Spleen (tissue), 11 donors: ENCODE measurements around the gene REX1BD. TPM values are rescaled to one million over a fixed set of nuclear protein-coding genes. Genes with fewer than 3 reads are reported as not detected.

Source experiments
- DNase-seq: peaks from one replicate; pipeline ENCODE4 v3.0.0-alpha.2; 2020
- H3K27ac ChIP-seq, 8 donors: fragments of 200-600 bp; sonication (generic) in 7 of 8; 1 replicate in 4 of 8; 2 replicates in 4 of 8; pipeline versions ENCODE4 v1.5.0 to v1.8.0; 2016 to 2021; ENCODE audit warnings: inconsistent platforms in 4 of 8, mild to moderate bottlenecking in 4 of 8, moderate library complexity in 1 of 8
- H3K27me3 ChIP-seq, 7 donors: fragments of 200-600 bp; sonication (generic) in 6 of 7; replicated peaks in 1 of 7; 1 replicate in 4 of 7; 2 replicates in 3 of 7; pipeline versions ENCODE4 v1.5.0 to v1.8.0; 2016 to 2021; ENCODE audit warnings: inconsistent platforms in 3 of 7, mild to moderate bottlenecking in 1 of 7
- H3K36me3 ChIP-seq, 6 donors: fragments of 200-600 bp; sonication (generic) in 5 of 6; 1 replicate in 4 of 6; 2 replicates in 2 of 6; pipeline versions ENCODE4 v1.5.0 to v1.8.0; 2016 to 2021; ENCODE audit warnings: inconsistent platforms in 2 of 6
- H3K4me1 ChIP-seq, 6 donors: fragments of 200-600 bp; sonication (generic) in 5 of 6; 1 replicate in 3 of 6; 2 replicates in 3 of 6; pipeline versions ENCODE4 v1.5.0 to v1.8.0; 2016 to 2021; ENCODE audit warnings: inconsistent platforms in 3 of 6
- H3K4me3 ChIP-seq, 8 donors: fragments of 200-600 bp; sonication (generic) in 7 of 8; 1 replicate in 4 of 8; 2 replicates in 4 of 8; pipeline versions ENCODE4 v1.5.0 to v1.8.0; 2016 to 2021; ENCODE audit warnings: inconsistent platforms in 4 of 8, mild to moderate bottlenecking in 4 of 8, moderate library complexity in 2 of 8
- H3K9me3 ChIP-seq, 8 donors: fragments of 200-600 bp; sonication (generic) in 7 of 8; 1 replicate in 4 of 8; 2 replicates in 4 of 8; pipeline versions ENCODE4 v1.5.0 to v1.8.0; 2016 to 2021; ENCODE audit warnings: inconsistent platforms in 4 of 8
- CTCF ChIP-seq, 11 experiments: fragments of 200-600 bp in 7 of 11; fragments of 450-650 bp in 4 of 11; sonication (generic) in 4 of 11; IDR thresholded peaks in 8 of 11; conservative IDR thresholded peaks in 3 of 11; 1 replicate in 7 of 11; 2 replicates in 4 of 11; pipeline versions ENCODE4 v1.4.0 to v1.8.0; 2016 to 2021; ENCODE audit warnings: antibody characterized with exemption in 11 of 11, inconsistent platforms in 4 of 11, mild to moderate bottlenecking in 1 of 11
- POLR2A ChIP-seq, 3 donors: fragments of 450-650 bp; IDR thresholded peaks; one replicate each; pipeline ENCODE4 v1.5.1; 2017; ENCODE audit warnings: antibody characterized with exemption in 3 of 3, mild to moderate bottlenecking in 1 of 3
- POLR2AphosphoS5 ChIP-seq, 3 donors: sonication (generic); formaldehyde crosslinking; IDR thresholded peaks; one replicate each; pipeline ENCODE4 v1.5.1; 2017; ENCODE audit warnings: antibody characterized with exemption in 3 of 3
- WGBS, 5 donors: extraction: QIAGEN DNeasy Blood & Tissue Kit in 3 of 5; methylation state at CpG; one replicate each; pipeline versions ENCODE4 v1.1.5 to v1.1.7; 2013 to 2018; 5-methylcytosine and 5-hydroxymethylcytosine counted together
- intact Hi-C: fragments of 100-400 bp; cut with DNase I; formaldehyde crosslinking; loops from one replicate; pipeline ENCODE4 v1.15.0; 2023; ENCODE audit warnings: low total_unique reads
- polyA plus RNA-seq, 3 donors: library from polyadenylated mRNA; stranded (reverse); fragments of 200-250 nt; gene quantifications; one replicate each; pipeline ENCODE4 v1.2.1, GENCODE V29; 2013
- total RNA-seq, 7 donors: library from RNA; depleted of rRNA in 3 of 7; stranded (reverse); fragments of >200 nt in 3 of 7; fragmentation: NEBNext Ultra II Directional in 4 of 7; extraction: Animal tissue kit (Norgen Biotek cat#: 25700) in 4 of 7; gene quantifications; one replicate each; pipeline versions ENCODE4 v1.1.0 to v1.2.1, GENCODE V29; 2016 to 2021
- donor health status: healthy with polysubstance abuse.
- donor health status: DM: no; HTN: no; CAD: no; lungs with moderate emphysema.
- donor health status: DM: no; HTN: no; CAD: no.
- donor health status: Bipolar disorder and iron deficiency.
- donor health status: healthy.
- donor health status: DM: no; HTN: no; CAD: no.
- donor health status: DM: yes; HTN: yes; CAD: no.

The REX1BD gene
- total and polyA plus RNA-seq, 10 donors: 65.4 to 182 (median 86.3) TPM

GRCh38 chr19:18601875-18602274 is 13.3 kb downstream of the REX1BD start:
- Histone ChIP-seq H3K27me3 (peaks cover 10 to 95% (median 60%) of the 10 kb centered on the region in 7 donors), H3K27ac (no peak overlapping the region), H3K9me3 (no peaks in the 10 kb centered on the region), H3K4me3 (no peak overlapping the region), H3K36me3 (no peaks in the 10 kb centered on the region), H3K4me1 (peaks cover 0 to 40% (median 19%) of the 10 kb centered on the region in 6 donors)
- intact Hi-C loops: no loop called here
- no peak for DNase-seq
- TF ChIP-seq CTCF (IDR thresholded peaks at IDR 0.05 in 8 of 11, conservative IDR thresholded peaks at IDR 0.05 in 3 of 11): no peak
- no peak for TF ChIP-seq POLR2AphosphoS5 (IDR thresholded peaks at IDR 0.05)
- TF ChIP-seq POLR2A (IDR thresholded peaks at IDR 0.05): no peak
- 58 to 71% (median 69%) methylated on average over 4 of the region's 4 CpGs for WGBS, 5 donors

DNA sequence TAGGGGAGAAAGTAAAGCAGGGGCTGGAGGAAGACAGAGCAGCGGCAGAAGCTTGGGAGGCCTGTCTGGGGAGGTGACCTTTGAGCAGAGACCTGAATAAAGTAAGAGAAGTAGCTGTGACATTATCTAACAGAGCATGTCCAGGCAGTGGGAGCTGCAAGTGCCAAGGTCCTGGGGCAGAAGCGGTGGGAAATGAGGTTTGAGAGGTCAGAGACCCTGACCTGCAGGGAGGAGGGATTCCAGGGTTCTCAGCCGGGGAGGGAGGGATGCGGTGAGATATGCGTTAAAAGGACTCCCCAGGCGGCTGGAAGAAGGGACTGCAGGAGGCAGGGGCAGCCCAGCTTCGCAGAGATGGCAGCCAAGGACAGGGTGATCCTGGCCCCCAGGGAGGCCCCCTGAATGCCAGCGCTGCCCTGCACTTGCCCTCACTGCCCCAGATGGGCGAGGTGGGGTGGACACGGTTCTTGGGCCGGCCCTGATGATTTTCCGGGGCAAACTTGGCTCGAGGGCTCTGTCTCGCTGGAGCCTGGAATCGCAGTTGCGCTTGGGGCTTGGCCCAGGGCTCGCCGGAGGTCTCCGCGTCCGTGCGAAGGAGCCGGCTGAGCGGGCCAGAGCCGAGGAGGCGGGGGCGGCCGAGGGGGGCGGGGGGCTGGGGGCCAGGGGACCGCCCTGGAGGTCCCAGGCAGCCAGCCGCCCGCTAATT is 14.8 kb downstream of the REX1BD start:
- Histone ChIP-seq H3K36me3 (no peaks in the 10 kb centered on the region), H3K4me1 (peaks cover 7 to 48% (median 28%) of the 10 kb centered on the region in 6 donors), H3K4me3 (no peak overlapping the region), H3K27me3 (peaks cover 10 to 98% (median 75%) of the 10 kb centered on the region in 7 donors), H3K27ac (no peak overlapping the region), H3K9me3 (no peaks in the 10 kb centered on the region)
- 4 to 14% (median 6%) methylated on average over 11 to 32 of the region's 32 CpGs for WGBS, 5 donors
- TF ChIP-seq POLR2A (IDR thresholded peaks at IDR 0.05) (no peak), CTCF (IDR thresholded peaks at IDR 0.05 in 8 of 11, conservative IDR thresholded peaks at IDR 0.05 in 3 of 11) (peak in 3 of 11 experiments; percentile 11 to 25 (median 24))
- intact Hi-C loops: no loop called here
- DNase-seq: no peak

- H3K36me3 ChIP-seq: no peaks in the 10 kb centered on the region
- no peak for DNase-seq
- 9 to 13% (median 11%) methylated on average over 16 to 26 of the region's 26 CpGs for WGBS, 5 donors
- TF ChIP-seq CTCF (IDR thresholded peaks at IDR 0.05 in 8 of 11, conservative IDR thresholded peaks at IDR 0.05 in 3 of 11): no peak
- H3K27me3 ChIP-seq: peaks cover 10 to 98% (median 77%) of the 10 kb centered on the region in 7 donors
- no peak overlapping the region for H3K27ac ChIP-seq
- H3K9me3 ChIP-seq: no peaks in the 10 kb centered on the region
- no peak overlapping the region for H3K4me3 ChIP-seq
- intact Hi-C loops: no loop called here
- peaks cover 7 to 49% (median 28%) of the 10 kb centered on the region in 6 donors for H3K4me1 ChIP-seq
These were observed 15.6 kb downstream of the REX1BD start for GRCh38 chr19:18603958-18604819.

DNA sequence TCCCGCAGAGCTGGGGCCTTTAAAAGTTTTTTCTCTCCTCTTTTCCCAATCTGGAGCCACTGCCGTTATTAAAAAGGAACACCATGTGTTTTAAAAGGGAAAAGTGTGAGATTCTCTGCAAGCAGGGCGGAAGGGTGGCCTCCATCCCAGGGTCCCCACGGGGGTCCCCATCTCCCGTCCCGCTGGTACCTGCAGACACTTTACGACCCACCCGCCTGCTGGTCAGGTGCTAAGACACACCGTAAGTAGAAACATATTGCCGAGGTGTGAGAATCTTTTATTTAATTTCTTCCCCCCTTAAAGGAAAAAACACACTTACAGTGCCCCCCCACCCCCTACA is 16.2 kb downstream of the REX1BD start:
- no peak for DNase-seq
- H3K27me3 ChIP-seq: peaks cover 12 to 98% (median 78%) of the 10 kb centered on the region in 7 donors
- TF ChIP-seq POLR2A (IDR thresholded peaks at IDR 0.05) (no peak), CTCF (IDR thresholded peaks at IDR 0.05 in 8 of 11, conservative IDR thresholded peaks at IDR 0.05 in 3 of 11) (no peak), POLR2AphosphoS5 (IDR thresholded peaks at IDR 0.05) (no peak)
- no peak overlapping the region for H3K4me3 ChIP-seq
- 10 to 16% (median 12%) methylated on average over 10 of the region's 10 CpGs for WGBS, 5 donors
- intact Hi-C loops: no loop called here
- H3K4me1 ChIP-seq: peaks cover 7 to 49% (median 28%) of the 10 kb centered on the region in 6 donors
- H3K36me3 ChIP-seq: no peaks in the 10 kb centered on the region
- no peaks in the 10 kb centered on the region for H3K9me3 ChIP-seq
- no peak overlapping the region for H3K27ac ChIP-seq
